MM.1S (cell line): Measurements from ENCODE around the gene DNAJC15.

Experiments used
- EZH2 ChIP-seq: fragments of 300-600 bp; sonication (generic); optimal IDR thresholded peaks from 2 replicates; pipeline ENCODE3; 2017; ENCODE audit warnings: low read depth, mild to moderate bottlenecking, antibody characterized with exemption, low read length, mixed read lengths
- EZH2phosphoT487 ChIP-seq: fragments of 300-600 bp; sonication (generic); IDR thresholded peaks from 2 replicates; pipeline ENCODE4 v1.6.1; 2018; ENCODE audit warnings: antibody characterized with exemption, low read length
- TF ChIP-seq, protein P1 (sequence below): fragments of 300-600 bp; sonication (generic); IDR thresholded peaks from 2 replicates; pipeline ENCODE4 v1.5.1; 2016; ENCODE audit warnings: antibody characterized with exemption, low read length, mixed read lengths

DNA sequence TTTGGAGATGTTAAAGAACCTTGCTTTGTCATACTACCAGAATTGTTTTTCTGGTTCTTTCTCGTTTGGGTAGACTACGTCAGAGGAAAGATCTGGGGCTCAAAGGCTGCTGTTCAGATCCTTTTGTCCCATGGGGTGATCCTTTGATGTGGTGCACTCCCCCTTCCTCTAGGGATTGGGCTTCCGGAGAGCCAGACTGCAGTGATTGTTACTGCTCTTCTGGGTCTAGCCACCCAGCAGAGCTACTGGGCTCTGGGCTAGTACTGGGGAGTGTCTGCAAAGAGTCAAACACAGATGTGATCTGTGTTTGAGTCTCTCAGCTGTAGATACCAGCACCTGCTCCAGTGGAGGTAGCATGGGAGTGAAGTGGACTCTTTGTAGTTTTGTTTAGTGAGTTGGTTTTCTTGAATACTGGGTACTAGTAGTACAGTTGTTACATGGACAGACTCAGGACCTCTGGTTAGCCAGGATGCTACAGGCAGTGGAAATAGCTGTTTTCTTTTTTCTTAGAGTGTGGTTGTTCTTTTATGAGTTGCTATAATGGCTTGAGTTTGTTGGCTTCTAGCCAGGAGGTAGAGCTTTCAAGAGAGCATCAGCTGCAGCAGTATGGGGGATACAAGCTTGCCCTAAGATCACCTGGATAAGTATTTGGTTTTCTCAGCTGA is 34.4 kb downstream of the DNAJC15 start:
- TF ChIP-seq, protein P1, sequence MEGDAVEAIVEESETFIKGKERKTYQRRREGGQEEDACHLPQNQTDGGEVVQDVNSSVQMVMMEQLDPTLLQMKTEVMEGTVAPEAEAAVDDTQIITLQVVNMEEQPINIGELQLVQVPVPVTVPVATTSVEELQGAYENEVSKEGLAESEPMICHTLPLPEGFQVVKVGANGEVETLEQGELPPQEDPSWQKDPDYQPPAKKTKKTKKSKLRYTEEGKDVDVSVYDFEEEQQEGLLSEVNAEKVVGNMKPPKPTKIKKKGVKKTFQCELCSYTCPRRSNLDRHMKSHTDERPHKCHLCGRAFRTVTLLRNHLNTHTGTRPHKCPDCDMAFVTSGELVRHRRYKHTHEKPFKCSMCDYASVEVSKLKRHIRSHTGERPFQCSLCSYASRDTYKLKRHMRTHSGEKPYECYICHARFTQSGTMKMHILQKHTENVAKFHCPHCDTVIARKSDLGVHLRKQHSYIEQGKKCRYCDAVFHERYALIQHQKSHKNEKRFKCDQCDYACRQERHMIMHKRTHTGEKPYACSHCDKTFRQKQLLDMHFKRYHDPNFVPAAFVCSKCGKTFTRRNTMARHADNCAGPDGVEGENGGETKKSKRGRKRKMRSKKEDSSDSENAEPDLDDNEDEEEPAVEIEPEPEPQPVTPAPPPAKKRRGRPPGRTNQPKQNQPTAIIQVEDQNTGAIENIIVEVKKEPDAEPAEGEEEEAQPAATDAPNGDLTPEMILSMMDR: no peak
- TF ChIP-seq EZH2phosphoT487 (no peak), EZH2 (no peak)
